GM23248 (cell line): ENCODE data around the gene MMP3. TPM values are rescaled to one million over a fixed set of nuclear protein-coding genes. Genes with fewer than 3 reads are reported as not detected.

Source experiments
- DNase-seq: peaks from one replicate; pipeline ENCODE4 v3.0.0-alpha.2; 2015
- H2AFZ ChIP-seq: fragments of 200-600 bp; sonication (generic); 2 replicates; pipeline ENCODE4 v1.6.1; 2016; ENCODE audit warnings: antibody characterized with exemption
- H3F3A ChIP-seq: fragments of 200-600 bp; sonication (generic); 2 replicates; pipeline ENCODE4 v1.6.1; 2016; ENCODE audit warnings: mild to moderate bottlenecking, antibody characterized with exemption, mixed run types; ENCODE audit not compliant: insufficient read depth
- H3K27ac ChIP-seq: fragments of 200-600 bp; sonication (generic); 2 replicates; pipeline ENCODE4 v1.5.1; 2016; ENCODE audit warnings: mild to moderate bottlenecking
- H3K27me3 ChIP-seq: fragments of 200-600 bp; sonication (generic); replicated peaks from 2 replicates; pipeline ENCODE4 v1.6.1; 2016; ENCODE audit warnings: mild to moderate bottlenecking; ENCODE audit not compliant: insufficient read depth
- H3K36me3 ChIP-seq: fragments of 200-600 bp; sonication (generic); 2 replicates; pipeline ENCODE4 v1.6.1; 2016; ENCODE audit warnings: low read depth, mild to moderate bottlenecking
- H3K4me1 ChIP-seq: fragments of 200-600 bp; sonication (generic); 2 replicates; pipeline ENCODE4 v1.6.1; 2016; ENCODE audit warnings: mild to moderate bottlenecking; ENCODE audit not compliant: insufficient read depth
- H3K4me2 ChIP-seq: fragments of 200-600 bp; sonication (generic); one replicate; pipeline ENCODE4 v1.6.1; 2016; ENCODE audit warnings: mild to moderate bottlenecking; ENCODE audit not compliant: unreplicated experiment
- H3K4me3 ChIP-seq: fragments of 200-600 bp; sonication (generic); 2 replicates; pipeline ENCODE4 v1.5.1; 2016; ENCODE audit warnings: mild to moderate bottlenecking
- H3K79me2 ChIP-seq: fragments of 200-600 bp; sonication (generic); 2 replicates; pipeline ENCODE4 v1.6.1; 2016; ENCODE audit warnings: mild to moderate bottlenecking; ENCODE audit not compliant: insufficient read depth
- H3K9ac ChIP-seq: fragments of 200-600 bp; sonication (generic); 2 replicates; pipeline ENCODE4 v1.6.1; 2016; ENCODE audit warnings: mild to moderate bottlenecking
- H3K9me2 ChIP-seq: fragments of 200-600 bp; sonication (generic); 2 replicates; pipeline ENCODE4 v1.6.1; 2016; ENCODE audit warnings: mixed run types, mild to moderate bottlenecking, moderate library complexity; ENCODE audit not compliant: insufficient read depth
- H3K9me3 ChIP-seq: fragments of 200-600 bp; sonication (generic); one replicate; pipeline ENCODE4 v1.6.1; 2017; ENCODE audit warnings: low read depth
- H4K20me1 ChIP-seq: fragments of 200-600 bp; sonication (generic); 2 replicates; pipeline ENCODE4 v1.6.0; 2016; ENCODE audit not compliant: insufficient read depth
- EZH2 ChIP-seq: fragments of 200-600 bp; sonication (generic); IDR thresholded peaks from 2 replicates; pipeline ENCODE4 v1.6.1; 2018; ENCODE audit warnings: antibody characterized with exemption, mild to moderate bottlenecking; ENCODE audit not compliant: insufficient read depth, poor library complexity, severe bottlenecking
- EZH2phosphoT487 ChIP-seq: fragments of 200-600 bp; sonication (generic); IDR thresholded peaks from 2 replicates; pipeline ENCODE4 v1.6.1; 2018; ENCODE audit warnings: antibody characterized with exemption, moderate library complexity, mild to moderate bottlenecking, low read depth; ENCODE audit not compliant: insufficient read depth
- WGBS, 2 experiments: methylation state at CpG; one replicate each; pipeline ENCODE4 v1.1.6; 2015 to 2017; ENCODE audit warnings: low lambda C conversion rate in 2 of 2, low coverage in 1 of 2; ENCODE audit errors: missing lambda C conversion rate in 2 of 2; 5-methylcytosine and 5-hydroxymethylcytosine counted together
- in situ Hi-C: fragments of 300-500 bp; cut with MboI; formaldehyde crosslinking; loops from 2 replicates; pipeline ENCODE4 v1.15.0; 2020
- polyA plus RNA-seq: library from polyadenylated mRNA; unstranded; fragments of >200 nt; fragmentation: Nextera tagmentation; extraction: Ambion mirVana; gene quantifications from 2 replicates; pipeline ENCODE4 v1.2.1, GENCODE V29; 2016
- total RNA-seq: library from RNA; depleted of rRNA; stranded (reverse); fragments of >200 nt; shearing (Covaris generic); gene quantifications from 2 replicates; pipeline ENCODE4 v1.2.3, GENCODE V29; 2014

Gene MMP3
- total and polyA plus RNA-seq, 2 experiments from 2014 or later, result 18.8 to 19.1 TPM

GRCh38 chr11:102829316-102830000, 14.0 kb downstream of the MMP3 start:
- no peak overlapping the region for H2AFZ ChIP-seq

GRCh38 chr11:102824556-102824955, 18.9 kb downstream of the MMP3 start:
- H3K79me2 ChIP-seq, result no peaks in the 10 kb centered on the region
- in situ Hi-C loops, result loop anchor here (10.0 to 25.0 kb wide), 2 partner anchors 110 to 238 kb away; no protein-coding TSS in a partner anchor
- TF ChIP-seq EZH2phosphoT487, result no peak
- TF ChIP-seq EZH2, result no peak
- no peaks in the 10 kb centered on the region; the same call in 1 of the 2 replicates for H3K27me3 ChIP-seq
- peak; percentile 43 for DNase-seq
- H3F3A ChIP-seq, result no peaks in the 10 kb centered on the region
- H3K27ac ChIP-seq, result no peak overlapping the region
- H2AFZ ChIP-seq, result no peak overlapping the region
- H3K36me3 ChIP-seq, result no peaks in the 10 kb centered on the region
- H3K4me1 ChIP-seq, result no peaks in the 10 kb centered on the region
- H3K4me3 ChIP-seq, result no peak overlapping the region
- H4K20me1 ChIP-seq, result no peaks in the 10 kb centered on the region
- 98 to 100% methylated on average over 1 of the region's 1 CpG for WGBS, 2 experiments
- no peak overlapping the region for H3K9ac ChIP-seq
- no peaks in the 10 kb centered on the region for H3K9me2 ChIP-seq
- no peaks in the 10 kb centered on the region for H3K9me3 ChIP-seq
- no peak overlapping the region for H3K4me2 ChIP-seq

More at GRCh38 chr11:102829316-102830000, 14.0 kb downstream of the MMP3 start:
- Histone ChIP-seq H3K27ac (no peak overlapping the region), H3F3A (peaks cover 9% of the 10 kb centered on the region), H3K4me2 (no peak overlapping the region), H3K4me3 (no peak overlapping the region), H3K27me3 (no peaks in the 10 kb centered on the region), H3K36me3 (no peaks in the 10 kb centered on the region), H3K9me2 (no peaks in the 10 kb centered on the region), H3K4me1 (peaks cover 14% of the 10 kb centered on the region), H3K79me2 (no peaks in the 10 kb centered on the region), H3K9me3 (no peaks in the 10 kb centered on the region), H4K20me1 (no peaks in the 10 kb centered on the region), H3K9ac (no peak overlapping the region)
- in situ Hi-C loops, result loop anchor here (10.0 kb wide), 1 partner anchor 105 kb away; no protein-coding TSS in a partner anchor
- WGBS, 2 experiments, result 54 to 59% methylated on average over 6 of the region's 6 CpGs
- no peak for DNase-seq
- TF ChIP-seq EZH2 (no peak), EZH2phosphoT487 (no peak)

GRCh38 chr11:102819491-102819890, 23.9 kb downstream of the MMP3 start:
- Histone ChIP-seq H3K9ac (no peak overlapping the region), H3K27me3 (no peaks in the 10 kb centered on the region; the same call in 1 of the 2 replicates), H4K20me1 (no peaks in the 10 kb centered on the region), H2AFZ (no peak overlapping the region), H3K36me3 (no peaks in the 10 kb centered on the region), H3K27ac (no peak overlapping the region), H3F3A (no peaks in the 10 kb centered on the region), H3K4me2 (no peak overlapping the region), H3K9me2 (no peaks in the 10 kb centered on the region), H3K4me1 (no peaks in the 10 kb centered on the region), H3K9me3 (no peaks in the 10 kb centered on the region), H3K4me3 (no peak overlapping the region), H3K79me2 (no peaks in the 10 kb centered on the region)
- DNase-seq, result no peak
- no peak for TF ChIP-seq EZH2phosphoT487
- TF ChIP-seq EZH2, result no peak
- 56 to 57% methylated on average over 6 of the region's 6 CpGs for WGBS, 2 experiments
- in situ Hi-C loops, result loop anchor here (25.0 kb wide), 1 partner anchor 243 kb away; no protein-coding TSS in a partner anchor

DNA sequence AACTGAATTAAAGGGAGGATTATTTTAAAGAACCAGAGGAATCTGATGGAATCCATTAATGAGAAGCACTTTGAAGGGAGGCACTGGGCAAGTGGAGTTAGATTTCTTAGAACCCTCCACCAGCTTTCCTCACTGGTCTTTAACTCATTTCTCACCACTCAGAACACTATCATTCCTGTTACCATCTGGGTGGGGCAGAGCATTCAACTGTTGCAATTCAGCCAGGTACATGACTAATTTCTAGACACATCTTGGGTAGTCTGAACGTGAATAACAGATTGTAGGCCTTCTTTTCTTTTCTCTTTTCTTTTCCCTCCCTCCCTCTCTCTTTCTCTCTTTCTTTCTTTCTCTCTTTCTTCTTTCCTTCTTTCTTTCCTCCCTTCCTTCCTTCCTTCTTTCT, 29.9 kb downstream of the MMP3 start:
- Histone ChIP-seq H3K4me1 (no peaks in the 10 kb centered on the region), H3K9ac (no peak overlapping the region), H3K79me2 (no peaks in the 10 kb centered on the region), H3K9me3 (no peaks in the 10 kb centered on the region), H3F3A (no peaks in the 10 kb centered on the region), H2AFZ (no peak overlapping the region), H3K36me3 (no peaks in the 10 kb centered on the region), H4K20me1 (no peaks in the 10 kb centered on the region), H3K4me2 (no peak overlapping the region), H3K9me2 (no peaks in the 10 kb centered on the region), H3K27me3 (no peaks in the 10 kb centered on the region), H3K4me3 (no peak overlapping the region), H3K27ac (no peak overlapping the region)
- WGBS, 2 experiments, result 100% methylated on average over 1 of the region's 1 CpG
- no peak for TF ChIP-seq EZH2
- TF ChIP-seq EZH2phosphoT487, result no peak
- in situ Hi-C loops, result loop anchor here (25.0 kb wide), 1 partner anchor 249 kb away; no protein-coding TSS in a partner anchor
- no peak for DNase-seq
